ENCODE data around the gene NAA50. TPM values are rescaled to one million over a fixed set of nuclear protein-coding genes. Genes with fewer than 3 reads are reported as not detected.

NAA50 gene
- total and polyA plus RNA-seq, 2 donors (not counting 3 experiments of a cell fraction or from before 2014, with no cell fraction given) = 53.1 to 160 TPM

DNA sequence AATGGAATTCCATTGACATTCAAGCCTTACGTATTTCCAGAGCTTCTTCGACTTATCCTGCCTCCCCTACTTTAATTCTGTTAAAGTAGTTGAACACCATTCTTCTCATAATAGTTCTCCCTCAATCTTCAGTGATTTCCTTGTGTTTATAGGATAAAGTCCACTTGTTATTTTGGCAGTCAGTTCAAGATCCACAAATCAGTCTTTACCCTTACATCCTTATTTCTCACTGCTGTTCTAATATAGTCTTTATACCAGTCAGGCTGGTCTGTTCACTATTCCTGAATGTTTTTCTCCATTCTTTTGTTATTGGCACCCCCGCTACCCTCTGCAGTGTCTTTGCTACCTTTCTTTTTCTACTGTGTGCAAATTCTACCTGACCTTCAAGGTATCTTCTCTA lies 30.5 kb upstream of the NAA50 start:
- FAIRE-seq = peak; percentile 4

More for the DNA sequence above, 30.5 kb upstream of the NAA50 start:
- POLR2A ChIA-PET = no interaction called here
- Histone ChIP-seq H3K36me3 (ENCODE audit: control insufficient read depth in 2 of 2, extremely low read depth in 1 of 2, insufficient read depth in 2 of 2, low read length in 2 of 2) (peaks cover 0 to 5% of the 10 kb centered on the region in 2 experiments), H3K9me3 (replicated peaks; ENCODE audit: control insufficient read depth, insufficient read depth, low read length) (no peaks in the 10 kb centered on the region), H4K20me1 (replicated peaks; ENCODE audit: control insufficient read depth, extremely low read depth, insufficient read depth, low read length) (no peaks in the 10 kb centered on the region), H3K9ac (replicated peaks; ENCODE audit: extremely low read depth, insufficient read depth, low read length) (no peak overlapping the region), H2AFZ (ENCODE audit: low read depth, low read length) (no peak overlapping the region), H3K27me3 (ENCODE audit: control insufficient read depth in 2 of 2, insufficient read depth in 2 of 2, low read length in 2 of 2) (no peaks in the 10 kb centered on the region), H3K4me3 (replicated peaks in 1 of 3; ENCODE audit: insufficient read depth in 1 of 3, low read depth in 1 of 3, low read length in 3 of 3) (no peak overlapping the region), H3K27ac (ENCODE audit: insufficient read depth, low read depth, low read length) (no peak overlapping the region), H3K4me2 (ENCODE audit: insufficient read depth, low read length) (no peak overlapping the region), H3K9me1 (replicated peaks; ENCODE audit: control insufficient read depth, extremely low read depth, insufficient read depth, low read length) (no peaks in the 10 kb centered on the region), H3K79me2 (ENCODE audit: control insufficient read depth, insufficient read depth, low read length) (peaks cover 2% of the 10 kb centered on the region), H3K4me1 (ENCODE audit: control insufficient read depth, extremely low read depth, insufficient read depth, low read length) (no peaks in the 10 kb centered on the region)
- CTCF ChIA-PET = interaction anchor here (1.1 kb wide), 1 partner anchor 12 kb away, joined by 3 read pairs; no protein-coding TSS in a partner anchor
- intact Hi-C loops (cut with micrococcal nuclease) = no loop called here
- DNase-seq (ENCODE audit: low read depth, low spot score) = no peak
- no TSS peak for BruUV-seq (replicated peaks)
- dilution Hi-C loops (cut with MboI; ENCODE audit: extremely low pct_ligation_motif_present, low sequenced_read_pairs) = no loop called here
- TF ChIP-seq GATA2 (IDR thresholded peaks at IDR 0.05; ENCODE audit: insufficient read depth, insufficient read length, low read depth, low read length) (no peak), POLR2AphosphoS5 (IDR thresholded peaks at IDR 0.05; ENCODE audit: insufficient read depth, low read depth, low read length) (no peak), JUN (IDR thresholded peaks at IDR 0.05; ENCODE audit: borderline replicate concordance, insufficient read depth, insufficient read length, low read depth) (no peak), EZH2 (IDR thresholded peaks at IDR 0.05; ENCODE audit: borderline replicate concordance, low read depth, low read length, severe bottlenecking) (no peak), MYC (IDR thresholded peaks at IDR 0.05; ENCODE audit: low read depth, low read length) (no peak), FOS (IDR thresholded peaks at IDR 0.05; ENCODE audit: borderline replicate concordance, insufficient read depth, low read length) (no peak), POLR2A (IDR thresholded peaks at IDR 0.05; ENCODE audit: low read depth, low read length) (no peak)
- TF ChIP-seq, protein P1, sequence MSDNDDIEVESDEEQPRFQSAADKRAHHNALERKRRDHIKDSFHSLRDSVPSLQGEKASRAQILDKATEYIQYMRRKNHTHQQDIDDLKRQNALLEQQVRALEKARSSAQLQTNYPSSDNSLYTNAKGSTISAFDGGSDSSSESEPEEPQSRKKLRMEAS (IDR thresholded peaks at IDR 0.05; ENCODE audit: insufficient read depth, insufficient read length) = no peak
- TF ChIP-seq, protein P2, sequence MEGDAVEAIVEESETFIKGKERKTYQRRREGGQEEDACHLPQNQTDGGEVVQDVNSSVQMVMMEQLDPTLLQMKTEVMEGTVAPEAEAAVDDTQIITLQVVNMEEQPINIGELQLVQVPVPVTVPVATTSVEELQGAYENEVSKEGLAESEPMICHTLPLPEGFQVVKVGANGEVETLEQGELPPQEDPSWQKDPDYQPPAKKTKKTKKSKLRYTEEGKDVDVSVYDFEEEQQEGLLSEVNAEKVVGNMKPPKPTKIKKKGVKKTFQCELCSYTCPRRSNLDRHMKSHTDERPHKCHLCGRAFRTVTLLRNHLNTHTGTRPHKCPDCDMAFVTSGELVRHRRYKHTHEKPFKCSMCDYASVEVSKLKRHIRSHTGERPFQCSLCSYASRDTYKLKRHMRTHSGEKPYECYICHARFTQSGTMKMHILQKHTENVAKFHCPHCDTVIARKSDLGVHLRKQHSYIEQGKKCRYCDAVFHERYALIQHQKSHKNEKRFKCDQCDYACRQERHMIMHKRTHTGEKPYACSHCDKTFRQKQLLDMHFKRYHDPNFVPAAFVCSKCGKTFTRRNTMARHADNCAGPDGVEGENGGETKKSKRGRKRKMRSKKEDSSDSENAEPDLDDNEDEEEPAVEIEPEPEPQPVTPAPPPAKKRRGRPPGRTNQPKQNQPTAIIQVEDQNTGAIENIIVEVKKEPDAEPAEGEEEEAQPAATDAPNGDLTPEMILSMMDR (IDR thresholded peaks at IDR 0.05; ENCODE audit: extremely low read depth in 1 of 2, insufficient read depth in 1 of 2, low read depth in 1 of 2, low read length in 2 of 2) = no peak
